OCI-LY7 (cell line): ENCODE data around the gene HDAC7.
A peak's percentile ranks its signal among the peaks of the same experiment; 100 is the strongest.

Experiments used
- CTCF ChIP-seq: fragments of 200-600 bp; sonication (generic); conservative IDR thresholded peaks from 2 replicates; pipeline ENCODE4 v1.5.1; 2014; ENCODE audit warnings: mild to moderate bottlenecking, antibody characterized with exemption, low read length, moderate library complexity, mixed read lengths
- EZH2phosphoT487 ChIP-seq: fragments of 200-600 bp; sonication (generic); IDR thresholded peaks from 2 replicates; pipeline ENCODE4 v1.6.1; 2018; ENCODE audit warnings: low read depth, borderline replicate concordance, mild to moderate bottlenecking, mixed run types, antibody characterized with exemption, low read length, moderate library complexity, mixed read lengths

DNA sequence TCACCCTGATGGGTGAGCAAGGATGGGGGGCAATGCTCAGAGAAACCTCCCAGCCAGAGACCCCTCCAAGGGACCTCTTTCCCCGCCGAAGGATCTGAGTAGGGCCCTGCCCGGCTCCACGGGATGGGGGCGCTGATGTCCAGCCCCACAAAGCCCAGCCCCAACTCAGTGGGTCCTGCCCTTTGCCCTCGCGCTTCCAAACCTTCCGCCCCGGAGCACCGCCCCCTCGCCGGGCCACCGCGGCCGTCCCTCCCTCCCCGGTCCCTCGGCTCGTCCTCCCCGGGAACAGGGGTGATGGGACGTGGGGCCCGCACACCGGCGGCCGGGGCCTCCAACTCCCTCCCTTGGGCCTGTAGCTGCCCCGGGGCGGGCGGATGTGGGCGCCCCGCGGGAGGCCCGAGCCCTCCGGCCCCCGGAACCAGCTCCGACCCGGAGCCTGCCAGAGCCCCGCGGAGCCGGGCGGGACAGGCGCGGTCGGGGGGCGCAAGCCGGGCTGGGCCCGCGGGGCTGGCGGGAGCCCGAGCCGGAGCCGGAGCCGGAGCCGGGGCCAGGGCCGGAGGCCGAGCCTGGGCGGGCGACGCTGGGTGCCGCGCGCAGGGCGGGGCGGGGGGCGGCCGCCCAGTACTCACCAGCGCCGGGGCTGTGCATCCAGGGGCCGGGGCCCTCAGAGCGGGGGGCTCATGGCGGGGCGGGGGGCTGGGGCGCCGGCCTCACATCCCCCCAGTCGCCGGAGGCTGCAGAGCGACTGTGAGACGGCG lies 386 bp downstream of the HDAC7 start:
- TF ChIP-seq CTCF (peak; percentile 67), EZH2phosphoT487 (no peak)
